OCI-LY1 (cell line): ENCODE measurements around the gene MRPS14.

Source experiments
- H2AFZ ChIP-seq: fragments of 200-600 bp; sonication (generic), shearing (Covaris generic); 2 replicates; pipeline ENCODE4 v1.6.0; 2014; ENCODE audit warnings: antibody characterized with exemption, mild to moderate bottlenecking, low read length
- H3F3A ChIP-seq: fragments of 200-600 bp; sonication (generic), shearing (Covaris generic); 2 replicates; pipeline ENCODE4 v1.6.0; 2014; ENCODE audit warnings: mild to moderate bottlenecking, antibody characterized with exemption, low read length, moderate library complexity; ENCODE audit not compliant: insufficient read depth
- H3K27ac ChIP-seq: fragments of 200-600 bp; sonication (generic); 2 replicates; pipeline ENCODE4 v1.5.1; 2014; ENCODE audit warnings: low read length, mixed run types, mild to moderate bottlenecking, low read depth; ENCODE audit not compliant: poor library complexity, severe bottlenecking
- H3K27me3 ChIP-seq: fragments of 200-600 bp; sonication (generic); 2 replicates; pipeline ENCODE4 v1.6.0; 2014; ENCODE audit warnings: antibody characterized with exemption, mild to moderate bottlenecking, low read length, moderate library complexity; ENCODE audit not compliant: insufficient read depth
- H3K36me3 ChIP-seq: fragments of 200-600 bp; sonication (generic); 2 replicates; pipeline ENCODE4 v1.6.1; 2014; ENCODE audit warnings: mild to moderate bottlenecking, antibody characterized with exemption, low read length, moderate library complexity, mixed read lengths; ENCODE audit not compliant: insufficient read depth
- H3K4me1 ChIP-seq: fragments of 200-600 bp; sonication (generic); 2 replicates; pipeline ENCODE4 v1.5.1; 2014; ENCODE audit warnings: mild to moderate bottlenecking, low read length, moderate library complexity; ENCODE audit not compliant: insufficient read depth, severe bottlenecking
- H3K4me2 ChIP-seq: fragments of 200-600 bp; sonication (generic), shearing (Covaris generic); 2 replicates; pipeline ENCODE4 v1.6.1; 2014; ENCODE audit warnings: low read length
- H3K4me3 ChIP-seq: fragments of 200-600 bp; sonication (generic); 2 replicates; pipeline ENCODE4 v1.5.1; 2014; ENCODE audit warnings: low read length, low read depth, mild to moderate bottlenecking, mixed read lengths; ENCODE audit not compliant: poor library complexity, severe bottlenecking
- H3K79me2 ChIP-seq: fragments of 200-600 bp; shearing (Covaris generic); 2 replicates; pipeline ENCODE4 v1.6.1; 2016; ENCODE audit warnings: mixed run types, low read length, mixed read lengths; ENCODE audit not compliant: insufficient read depth
- H3K9ac ChIP-seq: fragments of 200-600 bp; sonication (generic), shearing (Covaris generic); 2 replicates; pipeline ENCODE4 v1.6.1; 2014; ENCODE audit warnings: mild to moderate bottlenecking, low read length, mixed read lengths
- H3K9me2 ChIP-seq: fragments of 200-600 bp; sonication (generic), shearing (Covaris generic); 2 replicates; pipeline ENCODE4 v1.6.1; 2014; ENCODE audit warnings: low read depth, mild to moderate bottlenecking, low read length, mixed read lengths
- H3K9me3 ChIP-seq: fragments of 200-600 bp; shearing (Covaris generic); 2 replicates; pipeline ENCODE4 v1.6.1; 2014; ENCODE audit warnings: low read length, mixed read lengths
- H4K20me1 ChIP-seq: fragments of 200-600 bp; sonication (generic), shearing (Covaris generic); 2 replicates; pipeline ENCODE4 v1.6.0; 2016; ENCODE audit warnings: mild to moderate bottlenecking, low read length; ENCODE audit not compliant: insufficient read depth
- CTCF ChIP-seq: fragments of 200-600 bp; sonication (generic), shearing (Covaris generic); IDR thresholded peaks from 2 replicates; pipeline ENCODE4 v1.5.1; 2017; ENCODE audit warnings: mild to moderate bottlenecking, antibody characterized with exemption, low read length, moderate library complexity, mixed read lengths
- EZH2 ChIP-seq: fragments of 200-600 bp; sonication (generic), shearing (Covaris generic); IDR thresholded peaks from 2 replicates; pipeline ENCODE4 v1.8.0; 2017; ENCODE audit warnings: borderline replicate concordance, mixed run types, mild to moderate bottlenecking, antibody characterized with exemption, low read length, moderate library complexity, mixed read lengths

The MRPS14 gene

GRCh38 chr1:174967845-174968705, 55.1 kb downstream of the MRPS14 start:
- Histone ChIP-seq H3K79me2 (no peaks in the 10 kb centered on the region), H2AFZ (no peak overlapping the region), H3K36me3 (peaks cover 25% of the 10 kb centered on the region; the same call in 1 of the 2 replicates), H3K9ac (peak overlapping the region; percentile 39; the same call in 1 of the 2 replicates), H4K20me1 (no peaks in the 10 kb centered on the region), H3K27ac (peak overlapping the region; percentile 94), H3K9me2 (no peaks in the 10 kb centered on the region), H3K4me2 (peak overlapping the region; percentile 33), H3K27me3 (no peaks in the 10 kb centered on the region), H3K9me3 (no peaks in the 10 kb centered on the region), H3K4me3 (no peak overlapping the region), H3K4me1 (peaks cover 66% of the 10 kb centered on the region), H3F3A (peaks cover 7% of the 10 kb centered on the region; the same call in 1 of the 2 replicates)
- TF ChIP-seq CTCF (no peak), EZH2 (no peak)

- Histone ChIP-seq H2AFZ (no peak overlapping the region), H3F3A (peaks cover 7% of the 10 kb centered on the region; the same call in 1 of the 2 replicates), H3K27me3 (no peaks in the 10 kb centered on the region), H3K4me3 (peak overlapping the region; percentile 55), H3K9me2 (no peaks in the 10 kb centered on the region), H3K79me2 (no peaks in the 10 kb centered on the region), H4K20me1 (no peaks in the 10 kb centered on the region), H3K4me1 (peaks cover 73% of the 10 kb centered on the region), H3K36me3 (peaks cover 17% of the 10 kb centered on the region; the same call in 1 of the 2 replicates), H3K4me2 (peak overlapping the region; percentile 69), H3K9me3 (no peaks in the 10 kb centered on the region), H3K27ac (peak overlapping the region; percentile 94), H3K9ac (peak overlapping the region; percentile 68)
- TF ChIP-seq EZH2 (no peak), CTCF (no peak)
Measured at GRCh38 chr1:174966008-174966572, 57.1 kb downstream of the MRPS14 start.

- Histone ChIP-seq H3K4me3 (peak overlapping the region; percentile 55), H4K20me1 (no peaks in the 10 kb centered on the region), H3K9ac (peak overlapping the region; percentile 68), H3K79me2 (no peaks in the 10 kb centered on the region), H3K36me3 (peaks cover 20% of the 10 kb centered on the region; the same call in 1 of the 2 replicates), H3K4me1 (peaks cover 73% of the 10 kb centered on the region), H3K4me2 (peak overlapping the region; percentile 69), H2AFZ (no peak overlapping the region), H3K9me2 (no peaks in the 10 kb centered on the region), H3K27me3 (no peaks in the 10 kb centered on the region), H3F3A (peaks cover 7% of the 10 kb centered on the region; the same call in 1 of the 2 replicates), H3K9me3 (no peaks in the 10 kb centered on the region), H3K27ac (peak overlapping the region; percentile 94)
- TF ChIP-seq EZH2 (no peak), CTCF (no peak)
Measured at GRCh38 chr1:174965362-174966007, 57.7 kb downstream of the MRPS14 start.
